Skeletal muscle satellite cell (primary cell): Measurements from ENCODE around the gene SNAI3.

Source experiments
- H3K27me3 ChIP-seq: 2 replicates; pipeline ENCODE4 v1.7.0; 2013; ENCODE audit warnings: low read length; ENCODE audit not compliant: control insufficient read depth, insufficient read depth
- H3K36me3 ChIP-seq: 2 replicates; pipeline ENCODE4 v1.7.0; 2013; ENCODE audit warnings: mild to moderate bottlenecking, control low read depth, low read length; ENCODE audit not compliant: insufficient read depth
- H3K4me1 ChIP-seq: 2 replicates; pipeline ENCODE4 v1.7.0; 2013; ENCODE audit warnings: low read length; ENCODE audit not compliant: control insufficient read depth, insufficient read depth
- H3K4me2 ChIP-seq: 2 replicates; pipeline ENCODE4 v1.7.0; 2013; ENCODE audit warnings: mild to moderate bottlenecking, low read length
- H3K4me3 ChIP-seq: 2 replicates; pipeline ENCODE4 v1.7.0; 2013; ENCODE audit warnings: low read length
- H3K9ac ChIP-seq: 2 replicates; pipeline ENCODE4 v1.7.0; 2013; ENCODE audit warnings: mild to moderate bottlenecking, low read depth, low read length, moderate library complexity
- H3K9me3 ChIP-seq: replicated peaks from 2 replicates; pipeline ENCODE4 v1.7.0; 2013; ENCODE audit warnings: mild to moderate bottlenecking, control low read depth, low read length

The SNAI3 gene

GRCh38 chr16:88649924-88650748 lies 36.2 kb downstream of the SNAI3 start:
- H3K4me3 ChIP-seq: peak overlapping the region; percentile 77
- H3K4me1 ChIP-seq: peaks cover 13% of the 10 kb centered on the region
- peak overlapping the region; percentile 64 for H3K9ac ChIP-seq
- H3K4me2 ChIP-seq: peak overlapping the region; percentile 88
- no peaks in the 10 kb centered on the region for H3K9me3 ChIP-seq
- peaks cover 14% of the 10 kb centered on the region for H3K36me3 ChIP-seq
- H3K27me3 ChIP-seq: no peaks in the 10 kb centered on the region

GRCh38 chr16:88649195-88649923 lies 36.9 kb downstream of the SNAI3 start:
- Histone ChIP-seq H3K27me3 (peaks cover 4% of the 10 kb centered on the region), H3K4me2 (peak overlapping the region; percentile 88), H3K9ac (no peak overlapping the region), H3K4me3 (peak overlapping the region; percentile 77), H3K4me1 (peaks cover 13% of the 10 kb centered on the region), H3K36me3 (peaks cover 9% of the 10 kb centered on the region), H3K9me3 (no peaks in the 10 kb centered on the region)

GRCh38 chr16:88647178-88648070 lies 38.9 kb downstream of the SNAI3 start:
- no peak overlapping the region for H3K9ac ChIP-seq
- peaks cover 2% of the 10 kb centered on the region for H3K36me3 ChIP-seq
- no peak overlapping the region for H3K4me2 ChIP-seq
- H3K9me3 ChIP-seq: no peaks in the 10 kb centered on the region
- H3K27me3 ChIP-seq: peaks cover 4% of the 10 kb centered on the region
- peaks cover 13% of the 10 kb centered on the region for H3K4me1 ChIP-seq
- no peak overlapping the region for H3K4me3 ChIP-seq

- Histone ChIP-seq H3K9ac (no peak overlapping the region), H3K4me2 (no peak overlapping the region), H3K4me3 (no peak overlapping the region), H3K36me3 (no peaks in the 10 kb centered on the region), H3K9me3 (no peaks in the 10 kb centered on the region), H3K27me3 (peaks cover 4% of the 10 kb centered on the region), H3K4me1 (peaks cover 13% of the 10 kb centered on the region)
These were observed 39.8 kb downstream of the SNAI3 start for GRCh38 chr16:88646345-88647034.

GRCh38 chr16:88645941-88646340 lies 40.4 kb downstream of the SNAI3 start:
- no peaks in the 10 kb centered on the region for H3K36me3 ChIP-seq
- H3K4me3 ChIP-seq: no peak overlapping the region
- H3K4me2 ChIP-seq: no peak overlapping the region
- no peaks in the 10 kb centered on the region for H3K9me3 ChIP-seq
- H3K4me1 ChIP-seq: peaks cover 7% of the 10 kb centered on the region
- peaks cover 4% of the 10 kb centered on the region for H3K27me3 ChIP-seq
- no peak overlapping the region for H3K9ac ChIP-seq

- Histone ChIP-seq H3K9ac (no peak overlapping the region), H3K4me3 (no peak overlapping the region), H3K4me2 (no peak overlapping the region), H3K36me3 (no peaks in the 10 kb centered on the region), H3K4me1 (peaks cover 6% of the 10 kb centered on the region), H3K27me3 (peaks cover 6% of the 10 kb centered on the region), H3K9me3 (no peaks in the 10 kb centered on the region)
These were observed 40.9 kb downstream of the SNAI3 start for GRCh38 chr16:88645455-88645854.

- Histone ChIP-seq H3K36me3 (no peaks in the 10 kb centered on the region), H3K27me3 (peaks cover 24% of the 10 kb centered on the region), H3K4me1 (no peaks in the 10 kb centered on the region), H3K4me3 (no peak overlapping the region), H3K4me2 (no peak overlapping the region), H3K9me3 (no peaks in the 10 kb centered on the region), H3K9ac (no peak overlapping the region)
These were observed 42.7 kb downstream of the SNAI3 start for GRCh38 chr16:88643644-88643932.

GRCh38 chr16:88642881-88643643 lies 43.2 kb downstream of the SNAI3 start:
- Histone ChIP-seq H3K4me2 (no peak overlapping the region), H3K9me3 (no peaks in the 10 kb centered on the region), H3K4me1 (no peaks in the 10 kb centered on the region), H3K36me3 (no peaks in the 10 kb centered on the region), H3K27me3 (peaks cover 27% of the 10 kb centered on the region), H3K9ac (no peak overlapping the region), H3K4me3 (no peak overlapping the region)

GRCh38 chr16:88640498-88641247 lies 45.6 kb downstream of the SNAI3 start:
- Histone ChIP-seq H3K27me3 (peaks cover 27% of the 10 kb centered on the region), H3K4me2 (no peak overlapping the region), H3K4me1 (no peaks in the 10 kb centered on the region)

GRCh38 chr16:88640039-88640495 lies 46.2 kb downstream of the SNAI3 start:
- Histone ChIP-seq H3K27me3 (peaks cover 27% of the 10 kb centered on the region), H3K4me2 (peak overlapping the region; percentile 54), H3K4me3 (no peak overlapping the region), H3K4me1 (no peaks in the 10 kb centered on the region), H3K9me3 (no peaks in the 10 kb centered on the region), H3K36me3 (no peaks in the 10 kb centered on the region), H3K9ac (no peak overlapping the region)

More at GRCh38 chr16:88640498-88641247, 45.6 kb downstream of the SNAI3 start:
- Histone ChIP-seq H3K9me3 (no peaks in the 10 kb centered on the region), H3K4me3 (no peak overlapping the region), H3K9ac (no peak overlapping the region), H3K36me3 (no peaks in the 10 kb centered on the region)
